HepG2 (cell line): ENCODE data around the gene PCYT2. TPM values are rescaled to one million over a fixed set of nuclear protein-coding genes. Genes with fewer than 3 reads are reported as not detected.
A peak's percentile ranks its signal among the peaks of the same experiment; 100 is the strongest.

Experiments
- ARNTL ChIP-seq: sonication (generic); formaldehyde crosslinking; IDR thresholded peaks from 2 replicates; pipeline ENCODE4 v1.4.0; 2020; ENCODE audit warnings: mild to moderate bottlenecking, missing genetic modification reagents
- KLF16 ChIP-seq, 2 experiments: sonication (generic) in 1 of 2; formaldehyde crosslinking in 1 of 2; IDR thresholded peaks; 2 replicates each; pipeline versions ENCODE4 v1.6.1 to v1.8.0; 2016 to 2023; ENCODE audit warnings: missing genetic modification reagents in 2 of 2, missing compliant biosample characterization in 1 of 2
- KMT2B ChIP-seq: IDR thresholded peaks from 2 replicates; pipeline ENCODE4 v1.6.1; 2016; ENCODE audit warnings: missing genetic modification reagents, missing compliant biosample characterization
- NCOR1 ChIP-seq: fragments of 200-600 bp; sonication (generic); IDR thresholded peaks from 2 replicates; pipeline ENCODE4 v1.7.0; 2017; ENCODE audit warnings: antibody characterized with exemption, low read length, borderline replicate concordance
- NFKB2 ChIP-seq: sonication (generic); formaldehyde crosslinking; IDR thresholded peaks from 2 replicates; pipeline ENCODE4 v1.4.0; 2020; ENCODE audit warnings: missing genetic modification reagents, borderline replicate concordance
- PAX8 ChIP-seq: sonication (generic); formaldehyde crosslinking; IDR thresholded peaks from 2 replicates; pipeline ENCODE4 v1.8.0; 2022; ENCODE audit warnings: mild to moderate bottlenecking, missing genetic modification reagents, borderline replicate concordance
- PLRG1 ChIP-seq: fragments of 450-650 bp; conservative IDR thresholded peaks from 2 replicates; pipeline ENCODE4 v1.6.1; 2016
- RAD51 ChIP-seq: fragments of 450-650 bp; IDR thresholded peaks from 2 replicates; pipeline ENCODE4 v1.6.1; 2016; ENCODE audit warnings: borderline replicate concordance
- RXRA ChIP-seq: sonication (generic); formaldehyde crosslinking; IDR thresholded peaks from 2 replicates; pipeline ENCODE4 v1.5.1; 2020; ENCODE audit warnings: missing genetic modification reagents
- ZC3H4 ChIP-seq: sonication (generic); formaldehyde crosslinking; IDR thresholded peaks from 2 replicates; pipeline ENCODE4 v1.4.0; 2020; ENCODE audit warnings: missing genetic modification reagents, borderline replicate concordance
- ZNF205 ChIP-seq: IDR thresholded peaks from 2 replicates; pipeline ENCODE4 v1.6.1; 2018; ENCODE audit warnings: missing biosample characterization, missing genetic modification reagents
- ZNF543 ChIP-seq: sonication (generic); formaldehyde crosslinking; IDR thresholded peaks from 2 replicates; pipeline ENCODE4 v1.4.0; 2020; ENCODE audit warnings: mild to moderate bottlenecking, missing genetic modification reagents
- ZNF570 ChIP-seq: sonication (generic); formaldehyde crosslinking; IDR thresholded peaks from 2 replicates; pipeline ENCODE4 v1.4.0; 2020; ENCODE audit warnings: mild to moderate bottlenecking, missing genetic modification reagents, borderline replicate concordance
- ZNF879 ChIP-seq: sonication (generic); formaldehyde crosslinking; IDR thresholded peaks from 2 replicates; pipeline ENCODE4 v1.8.1; 2023; ENCODE audit warnings: missing genetic modification reagents
- polyA plus RNA-seq, 8 experiments: library from polyadenylated mRNA; depleted of rRNA in 3 of 8; stranded (reverse) in 7 of 8; unstranded in 1 of 8; fragments of >200 nt; fragmentation: Illumina TruSeq in 4 of 8; extraction: Trizol in 4 of 8; gene quantifications; 2 replicates each; pipeline versions ENCODE4 v1.2.1 to v1.2.3, GENCODE V29; 2011 to 2016; ENCODE audit warnings: low read depth in 4 of 8, missing spikeins in 1 of 8, mixed read lengths in 1 of 8; ENCODE audit not compliant: insufficient read depth in 1 of 8
- total RNA-seq, 5 experiments: library from RNA; depleted of rRNA; stranded (reverse); fragments of >200 nt; fragmentation: Illumina TruSeq; extraction: Trizol; gene quantifications; 2 replicates each; pipeline ENCODE4 v1.2.3, GENCODE V29; 2016; ENCODE audit warnings: low read depth in 1 of 5
- TF ChIP-seq, protein P1 (sequence below): sonication (generic); formaldehyde crosslinking; conservative IDR thresholded peaks from 2 replicates; pipeline ENCODE4 v1.5.0; 2020; ENCODE audit warnings: missing genetic modification reagents
- TF ChIP-seq, protein P2 (sequence below): sonication (generic); formaldehyde crosslinking; IDR thresholded peaks from 2 replicates; pipeline ENCODE4 v1.4.0; 2020; ENCODE audit warnings: missing genetic modification reagents
- TF ChIP-seq, protein P3 (sequence below): sonication (generic); formaldehyde crosslinking; IDR thresholded peaks from 2 replicates; pipeline ENCODE4 v1.4.0; 2020; ENCODE audit warnings: missing genetic modification reagents
- TF ChIP-seq, protein P4 (sequence below), 2 experiments: sonication (generic) in 1 of 2; formaldehyde crosslinking in 1 of 2; IDR thresholded peaks; 2 replicates each; pipeline versions ENCODE4 v1.5.1 to v1.6.1; 2011 to 2020; ENCODE audit warnings: borderline replicate concordance in 1 of 2, low read depth in 1 of 2, low read length in 1 of 2, mild to moderate bottlenecking in 1 of 2, missing genetic modification reagents in 1 of 2, moderate library complexity in 1 of 2
- TF ChIP-seq, protein P5 (sequence below): IDR thresholded peaks from 2 replicates; pipeline ENCODE4 v1.6.1; 2016; ENCODE audit warnings: mild to moderate bottlenecking, missing biosample characterization, missing genetic modification reagents
- TF ChIP-seq, protein P6 (sequence below): IDR thresholded peaks from 2 replicates; pipeline ENCODE4 v1.6.1; 2018; ENCODE audit warnings: missing genetic modification reagents, mild to moderate bottlenecking, missing compliant biosample characterization
- TF ChIP-seq, protein P7 (sequence below): sonication (generic); formaldehyde crosslinking; IDR thresholded peaks from 2 replicates; pipeline ENCODE4 v1.5.0; 2020; ENCODE audit warnings: missing genetic modification reagents, mild to moderate bottlenecking, borderline replicate concordance

Gene PCYT2
- total and polyA plus RNA-seq, 2 of the 13 experiments (the other 11 are each of a cell fraction or from before 2014, with no cell fraction given), result 147 to 297 TPM

DNA sequence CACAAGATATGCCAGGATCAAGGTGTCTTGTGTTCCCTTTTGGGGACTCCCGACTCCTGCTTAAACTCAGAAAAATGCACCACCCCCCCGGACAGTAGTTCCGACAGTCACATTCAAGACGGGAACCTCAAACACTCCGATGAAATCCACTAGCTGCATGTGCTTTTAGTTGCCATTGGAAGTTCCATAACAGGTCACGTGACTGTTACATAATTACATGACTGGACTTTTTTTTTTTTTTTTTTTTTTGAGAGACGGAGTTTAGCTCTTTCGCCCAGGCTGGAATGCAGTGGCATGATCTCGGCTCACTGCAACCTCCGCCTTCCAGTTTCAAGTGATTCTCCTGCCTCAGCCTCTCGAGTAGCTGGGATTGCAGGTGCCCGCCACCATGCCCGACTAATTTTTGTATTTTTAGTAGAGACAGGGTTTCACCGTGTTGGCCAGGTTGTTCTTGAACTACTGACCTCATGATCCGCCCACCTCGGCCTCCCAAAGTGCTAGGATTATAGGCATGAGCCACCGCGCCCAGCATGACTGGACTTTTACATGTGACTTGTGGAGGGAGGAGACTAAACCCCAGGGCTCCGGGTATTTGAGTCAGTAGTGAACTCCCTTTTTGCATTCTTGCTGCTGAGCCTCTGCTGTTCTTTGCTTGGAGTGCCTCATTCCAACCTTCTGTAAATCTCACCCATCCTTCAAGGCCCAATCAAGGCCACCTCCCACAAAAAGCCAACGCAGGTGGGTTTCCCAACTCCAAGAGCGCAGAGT lies 5.2 kb upstream of the PCYT2 start (continued):
- TF ChIP-seq, protein P1, sequence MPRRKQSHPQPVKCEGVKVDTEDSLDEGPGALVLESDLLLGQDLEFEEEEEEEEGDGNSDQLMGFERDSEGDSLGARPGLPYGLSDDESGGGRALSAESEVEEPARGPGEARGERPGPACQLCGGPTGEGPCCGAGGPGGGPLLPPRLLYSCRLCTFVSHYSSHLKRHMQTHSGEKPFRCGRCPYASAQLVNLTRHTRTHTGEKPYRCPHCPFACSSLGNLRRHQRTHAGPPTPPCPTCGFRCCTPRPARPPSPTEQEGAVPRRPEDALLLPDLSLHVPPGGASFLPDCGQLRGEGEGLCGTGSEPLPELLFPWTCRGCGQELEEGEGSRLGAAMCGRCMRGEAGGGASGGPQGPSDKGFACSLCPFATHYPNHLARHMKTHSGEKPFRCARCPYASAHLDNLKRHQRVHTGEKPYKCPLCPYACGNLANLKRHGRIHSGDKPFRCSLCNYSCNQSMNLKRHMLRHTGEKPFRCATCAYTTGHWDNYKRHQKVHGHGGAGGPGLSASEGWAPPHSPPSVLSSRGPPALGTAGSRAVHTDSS (CRISPR knock-in tag), result no peak
- no peak for TF ChIP-seq PAX8
- no peak for TF ChIP-seq ZNF205 (CRISPR knock-in tag)
- TF ChIP-seq ZC3H4 (CRISPR knock-in tag), result no peak
- TF ChIP-seq, protein P2, sequence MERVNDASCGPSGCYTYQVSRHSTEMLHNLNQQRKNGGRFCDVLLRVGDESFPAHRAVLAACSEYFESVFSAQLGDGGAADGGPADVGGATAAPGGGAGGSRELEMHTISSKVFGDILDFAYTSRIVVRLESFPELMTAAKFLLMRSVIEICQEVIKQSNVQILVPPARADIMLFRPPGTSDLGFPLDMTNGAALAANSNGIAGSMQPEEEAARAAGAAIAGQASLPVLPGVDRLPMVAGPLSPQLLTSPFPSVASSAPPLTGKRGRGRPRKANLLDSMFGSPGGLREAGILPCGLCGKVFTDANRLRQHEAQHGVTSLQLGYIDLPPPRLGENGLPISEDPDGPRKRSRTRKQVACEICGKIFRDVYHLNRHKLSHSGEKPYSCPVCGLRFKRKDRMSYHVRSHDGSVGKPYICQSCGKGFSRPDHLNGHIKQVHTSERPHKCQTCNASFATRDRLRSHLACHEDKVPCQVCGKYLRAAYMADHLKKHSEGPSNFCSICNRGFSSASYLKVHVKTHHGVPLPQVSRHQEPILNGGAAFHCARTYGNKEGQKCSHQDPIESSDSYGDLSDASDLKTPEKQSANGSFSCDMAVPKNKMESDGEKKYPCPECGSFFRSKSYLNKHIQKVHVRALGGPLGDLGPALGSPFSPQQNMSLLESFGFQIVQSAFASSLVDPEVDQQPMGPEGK, result no peak
- no peak for TF ChIP-seq ZNF543 (CRISPR knock-in tag)
- TF ChIP-seq RXRA (CRISPR knock-in tag), result peak; percentile 49; the same call in 1 of the 2 replicates
- no peak for TF ChIP-seq ZNF570 (CRISPR knock-in tag)
- TF ChIP-seq NCOR1, result no peak
- no peak for TF ChIP-seq PLRG1
- TF ChIP-seq KMT2B (CRISPR knock-in tag), result no peak
- TF ChIP-seq, protein P3, sequence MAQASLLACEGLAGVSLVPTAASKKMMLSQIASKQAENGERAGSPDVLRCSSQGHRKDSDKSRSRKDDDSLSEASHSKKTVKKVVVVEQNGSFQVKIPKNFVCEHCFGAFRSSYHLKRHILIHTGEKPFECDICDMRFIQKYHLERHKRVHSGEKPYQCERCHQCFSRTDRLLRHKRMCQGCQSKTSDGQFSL, result no peak
- TF ChIP-seq, protein P4, sequence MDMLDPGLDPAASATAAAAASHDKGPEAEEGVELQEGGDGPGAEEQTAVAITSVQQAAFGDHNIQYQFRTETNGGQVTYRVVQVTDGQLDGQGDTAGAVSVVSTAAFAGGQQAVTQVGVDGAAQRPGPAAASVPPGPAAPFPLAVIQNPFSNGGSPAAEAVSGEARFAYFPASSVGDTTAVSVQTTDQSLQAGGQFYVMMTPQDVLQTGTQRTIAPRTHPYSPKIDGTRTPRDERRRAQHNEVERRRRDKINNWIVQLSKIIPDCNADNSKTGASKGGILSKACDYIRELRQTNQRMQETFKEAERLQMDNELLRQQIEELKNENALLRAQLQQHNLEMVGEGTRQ (IDR thresholded peaks at IDR 0.05; ENCODE audit: low read depth, low read length), result no peak
- TF ChIP-seq, protein P4 (CRISPR knock-in tag; IDR thresholded peaks at IDR 0.05; ENCODE audit: borderline replicate concordance), result peak; percentile 60; the same call in 1 of the 2 replicates
- TF ChIP-seq, protein P5, sequence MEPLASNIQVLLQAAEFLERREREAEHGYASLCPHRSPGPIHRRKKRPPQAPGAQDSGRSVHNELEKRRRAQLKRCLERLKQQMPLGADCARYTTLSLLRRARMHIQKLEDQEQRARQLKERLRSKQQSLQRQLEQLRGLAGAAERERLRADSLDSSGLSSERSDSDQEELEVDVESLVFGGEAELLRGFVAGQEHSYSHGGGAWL (CRISPR knock-in tag), result no peak
- TF ChIP-seq RAD51, result peak; percentile 38; the same call in 1 of the 2 replicates
- TF ChIP-seq NFKB2 (CRISPR knock-in tag), result no peak
- TF ChIP-seq, protein P6, sequence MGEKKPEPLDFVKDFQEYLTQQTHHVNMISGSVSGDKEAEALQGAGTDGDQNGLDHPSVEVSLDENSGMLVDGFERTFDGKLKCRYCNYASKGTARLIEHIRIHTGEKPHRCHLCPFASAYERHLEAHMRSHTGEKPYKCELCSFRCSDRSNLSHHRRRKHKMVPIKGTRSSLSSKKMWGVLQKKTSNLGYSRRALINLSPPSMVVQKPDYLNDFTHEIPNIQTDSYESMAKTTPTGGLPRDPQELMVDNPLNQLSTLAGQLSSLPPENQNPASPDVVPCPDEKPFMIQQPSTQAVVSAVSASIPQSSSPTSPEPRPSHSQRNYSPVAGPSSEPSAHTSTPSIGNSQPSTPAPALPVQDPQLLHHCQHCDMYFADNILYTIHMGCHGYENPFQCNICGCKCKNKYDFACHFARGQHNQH (CRISPR knock-in tag), result peak; percentile 29; the same call in 1 of the 2 replicates
- TF ChIP-seq, protein P7, sequence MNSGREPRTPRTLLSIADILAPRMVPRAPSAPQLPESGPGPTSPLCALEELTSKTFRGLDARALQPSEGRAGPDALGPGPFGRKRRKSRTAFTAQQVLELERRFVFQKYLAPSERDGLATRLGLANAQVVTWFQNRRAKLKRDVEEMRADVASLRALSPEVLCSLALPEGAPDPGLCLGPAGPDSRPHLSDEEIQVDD (CRISPR knock-in tag), result no peak
- TF ChIP-seq KLF16 (CRISPR knock-in tag; IDR thresholded peaks at IDR 0.05), result no peak
- TF ChIP-seq ZNF879 (CRISPR knock-in tag), result no peak
- TF ChIP-seq ARNTL, result no peak
